NOMO-1 (cell line): Measurements from ENCODE around the gene P4HA1.
"Not testable (repeated sequence)": the region's sequence is repeated elsewhere in the genome, so short reads cannot be mapped to it uniquely, and the experiment has no call there.

ENCODE experiments used
- DNase-seq, 2 experiments: peaks; one replicate each; lab custom pipeline; 2025; ENCODE audit not compliant: unreplicated experiment in 2 of 2; lab: John Stamatoyannopoulos, UW

P4HA1 gene

GRCh38 chr10:72984618-72985017, 112.0 kb downstream of the P4HA1 start:
- DNase-seq, result not testable (repeated sequence)

GRCh38 chr10:72981882-72982529, 114.7 kb downstream of the P4HA1 start:
- DNase-seq, result no peak

- DNase-seq, result no peak
These were observed 115.4 kb downstream of the P4HA1 start for GRCh38 chr10:72981028-72981881.

GRCh38 chr10:72980348-72980747, 116.3 kb downstream of the P4HA1 start:
- no peak for DNase-seq

DNA sequence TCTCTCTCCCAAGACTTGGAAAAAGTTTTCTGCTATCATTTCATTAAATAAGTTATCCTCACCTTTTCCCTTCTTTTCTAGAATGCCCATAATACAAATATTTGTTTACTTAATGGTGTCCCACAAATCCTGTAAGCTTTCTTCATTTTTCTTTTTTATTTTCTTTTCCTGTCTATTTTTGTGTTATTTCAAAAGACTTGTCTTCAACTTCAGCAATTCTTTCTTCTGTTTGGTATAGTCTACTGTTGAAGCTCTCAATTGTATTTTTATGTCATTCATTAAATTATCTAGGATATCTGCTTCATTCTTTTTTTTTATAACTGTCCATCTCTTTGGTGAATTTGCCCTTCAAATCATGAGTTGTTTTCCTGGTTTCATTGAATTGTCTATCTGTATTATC, 117.0 kb downstream of the P4HA1 start:
- no peak for DNase-seq

DNA sequence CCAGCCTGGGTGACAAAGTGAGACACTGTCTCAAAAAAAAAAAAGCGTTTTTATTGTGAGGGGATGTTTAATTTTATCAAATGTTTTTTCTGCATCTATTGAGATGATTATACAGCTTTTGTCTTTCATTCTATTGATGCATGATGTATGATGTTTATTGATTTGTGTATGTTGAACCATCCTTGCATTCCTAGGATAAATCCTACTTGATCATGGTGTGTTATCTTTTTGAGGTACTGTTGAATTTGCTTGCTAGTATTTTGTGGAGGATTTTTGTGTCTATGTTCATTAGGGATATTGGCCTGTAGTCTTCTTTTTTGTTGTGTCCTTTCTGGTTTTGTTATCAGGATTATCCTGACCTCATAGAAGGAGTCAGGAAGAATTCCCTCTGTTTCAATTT, 119.8 kb downstream of the P4HA1 start:
- DNase-seq, result no peak
